AG09319 (cell line): Measurements from ENCODE around the gene NSUN2.

Experiments used
- DNase-seq: peaks from one replicate; pipeline ENCODE4 v3.0.0-alpha.2; 2010; ENCODE audit warnings: low read depth; ENCODE audit errors: extremely low read depth
- TF ChIP-seq, protein P1 (sequence below): IDR thresholded peaks from 2 replicates; pipeline ENCODE4 v1.5.1; 2011; ENCODE audit warnings: low read depth, mild to moderate bottlenecking, inconsistent platforms, low read length, moderate library complexity

NSUN2 gene

GRCh38 chr5:6604341-6604740, 28.5 kb downstream of the NSUN2 start:
- TF ChIP-seq, protein P1, sequence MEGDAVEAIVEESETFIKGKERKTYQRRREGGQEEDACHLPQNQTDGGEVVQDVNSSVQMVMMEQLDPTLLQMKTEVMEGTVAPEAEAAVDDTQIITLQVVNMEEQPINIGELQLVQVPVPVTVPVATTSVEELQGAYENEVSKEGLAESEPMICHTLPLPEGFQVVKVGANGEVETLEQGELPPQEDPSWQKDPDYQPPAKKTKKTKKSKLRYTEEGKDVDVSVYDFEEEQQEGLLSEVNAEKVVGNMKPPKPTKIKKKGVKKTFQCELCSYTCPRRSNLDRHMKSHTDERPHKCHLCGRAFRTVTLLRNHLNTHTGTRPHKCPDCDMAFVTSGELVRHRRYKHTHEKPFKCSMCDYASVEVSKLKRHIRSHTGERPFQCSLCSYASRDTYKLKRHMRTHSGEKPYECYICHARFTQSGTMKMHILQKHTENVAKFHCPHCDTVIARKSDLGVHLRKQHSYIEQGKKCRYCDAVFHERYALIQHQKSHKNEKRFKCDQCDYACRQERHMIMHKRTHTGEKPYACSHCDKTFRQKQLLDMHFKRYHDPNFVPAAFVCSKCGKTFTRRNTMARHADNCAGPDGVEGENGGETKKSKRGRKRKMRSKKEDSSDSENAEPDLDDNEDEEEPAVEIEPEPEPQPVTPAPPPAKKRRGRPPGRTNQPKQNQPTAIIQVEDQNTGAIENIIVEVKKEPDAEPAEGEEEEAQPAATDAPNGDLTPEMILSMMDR = no peak
- no peak for DNase-seq

- no peak for DNase-seq
- TF ChIP-seq, protein P1 = no peak
Measured at GRCh38 chr5:6603643-6604042, 29.2 kb downstream of the NSUN2 start.

DNA sequence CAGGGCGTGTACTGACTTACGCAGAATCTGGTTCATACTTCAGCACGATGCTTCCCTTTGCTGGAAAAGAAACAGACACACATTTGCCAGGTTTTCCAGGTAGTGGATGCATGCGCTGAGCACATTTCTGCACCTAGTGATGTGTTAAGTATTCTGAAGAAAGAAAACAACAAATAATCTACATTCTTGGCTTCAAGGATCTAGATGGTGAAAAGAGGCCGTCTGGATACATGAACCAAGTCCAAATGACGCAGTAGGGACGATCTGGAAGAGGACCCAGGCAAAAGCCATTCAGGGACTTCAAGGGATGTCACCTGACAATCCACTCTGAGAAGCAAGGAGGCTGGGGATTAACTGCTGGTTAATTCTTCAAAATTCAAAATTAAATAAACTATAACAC, 30.4 kb downstream of the NSUN2 start:
- TF ChIP-seq, protein P1 = no peak
- DNase-seq = no peak

GRCh38 chr5:6601816-6602215, 31.0 kb downstream of the NSUN2 start:
- TF ChIP-seq, protein P1 = no peak
- no peak for DNase-seq

- TF ChIP-seq, protein P1 = no peak
- no peak for DNase-seq
Measured at GRCh38 chr5:6601271-6601670, 31.6 kb downstream of the NSUN2 start.

DNA sequence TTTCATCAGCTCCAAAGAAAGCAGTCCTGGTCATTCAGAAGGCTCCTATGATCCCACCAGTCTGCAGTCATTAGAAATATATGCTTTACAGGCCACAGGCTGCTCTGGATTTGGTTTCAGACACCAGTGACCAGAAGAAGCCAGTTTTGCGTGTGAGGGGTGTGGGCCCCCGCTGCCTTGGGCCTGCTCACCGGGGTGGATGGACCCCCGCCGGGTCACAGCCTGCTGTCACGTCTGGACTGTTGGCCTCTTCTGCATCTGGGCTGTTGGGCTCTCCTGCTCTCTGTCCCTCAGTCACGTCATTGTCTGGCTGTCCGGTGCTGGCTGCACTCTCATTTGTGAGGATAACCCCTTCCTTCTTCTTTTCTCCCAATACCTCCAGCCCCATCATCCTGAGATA, 33.1 kb downstream of the NSUN2 start:
- no peak for DNase-seq
- TF ChIP-seq, protein P1 = no peak

DNA sequence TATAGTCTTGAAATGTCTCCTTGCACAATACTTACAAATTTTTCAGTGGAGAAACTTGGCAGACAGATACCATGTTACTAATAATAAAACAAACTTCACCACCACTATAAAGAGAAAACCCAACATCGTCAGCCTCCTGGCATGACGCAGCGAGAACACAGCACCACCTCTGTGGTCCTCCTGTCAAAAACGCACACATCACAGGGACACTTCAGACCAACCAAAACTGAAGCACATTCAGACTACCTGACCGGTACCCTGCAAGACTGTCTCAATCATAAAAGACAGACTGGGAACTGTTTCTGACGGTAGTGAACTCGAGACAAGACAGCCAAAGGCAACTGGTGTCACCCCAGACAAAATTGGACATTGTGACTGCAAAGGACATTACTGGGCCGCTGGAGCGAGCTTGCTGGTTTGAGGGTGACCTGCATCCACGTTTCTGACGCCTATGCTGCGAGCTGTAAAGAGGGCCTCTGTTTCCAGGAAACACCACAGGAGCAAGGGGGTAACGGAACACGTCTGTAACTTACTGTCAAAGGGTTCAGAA, 34.4 kb downstream of the NSUN2 start:
- DNase-seq = no peak
- TF ChIP-seq, protein P1 = no peak
